HEK293 (cell line): ENCODE data around the gene APOBEC3F.

Experiments
- RBAK ChIP-seq: fragments of 450-650 bp; formaldehyde crosslinking; IDR thresholded peaks from 2 replicates; pipeline ENCODE4 v1.5.1; 2016; ENCODE audit warnings: missing biosample characterization, missing genetic modification characterization
- REPIN1 ChIP-seq: fragments of 450-650 bp; formaldehyde crosslinking; IDR thresholded peaks from 2 replicates; pipeline ENCODE4 v1.5.1; 2017; ENCODE audit warnings: missing biosample characterization, missing genetic modification characterization, low read depth
- ZNF133 ChIP-seq: fragments of 450-650 bp; formaldehyde crosslinking; IDR thresholded peaks from 2 replicates; pipeline ENCODE4 v1.5.1; 2016; ENCODE audit warnings: missing biosample characterization, missing genetic modification characterization
- ZNF530 ChIP-seq: fragments of 450-650 bp; formaldehyde crosslinking; IDR thresholded peaks from 2 replicates; pipeline ENCODE4 v1.5.1; 2016; ENCODE audit warnings: low read depth, missing biosample characterization, missing genetic modification characterization
- TF ChIP-seq, protein P1 (sequence below): fragments of 450-650 bp; formaldehyde crosslinking; IDR thresholded peaks from 2 replicates; pipeline ENCODE4 v1.5.1; 2016; ENCODE audit warnings: missing biosample characterization, missing genetic modification characterization
- TF ChIP-seq, protein P2 (sequence below): fragments of 450-650 bp; formaldehyde crosslinking; IDR thresholded peaks from 2 replicates; pipeline ENCODE4 v1.5.1; 2016; ENCODE audit warnings: missing biosample characterization, missing genetic modification characterization
- TF ChIP-seq, protein P3 (sequence below): fragments of 450-650 bp; formaldehyde crosslinking; IDR thresholded peaks from 2 replicates; pipeline ENCODE4 v1.5.1; 2017; ENCODE audit warnings: missing biosample characterization, missing genetic modification characterization

DNA sequence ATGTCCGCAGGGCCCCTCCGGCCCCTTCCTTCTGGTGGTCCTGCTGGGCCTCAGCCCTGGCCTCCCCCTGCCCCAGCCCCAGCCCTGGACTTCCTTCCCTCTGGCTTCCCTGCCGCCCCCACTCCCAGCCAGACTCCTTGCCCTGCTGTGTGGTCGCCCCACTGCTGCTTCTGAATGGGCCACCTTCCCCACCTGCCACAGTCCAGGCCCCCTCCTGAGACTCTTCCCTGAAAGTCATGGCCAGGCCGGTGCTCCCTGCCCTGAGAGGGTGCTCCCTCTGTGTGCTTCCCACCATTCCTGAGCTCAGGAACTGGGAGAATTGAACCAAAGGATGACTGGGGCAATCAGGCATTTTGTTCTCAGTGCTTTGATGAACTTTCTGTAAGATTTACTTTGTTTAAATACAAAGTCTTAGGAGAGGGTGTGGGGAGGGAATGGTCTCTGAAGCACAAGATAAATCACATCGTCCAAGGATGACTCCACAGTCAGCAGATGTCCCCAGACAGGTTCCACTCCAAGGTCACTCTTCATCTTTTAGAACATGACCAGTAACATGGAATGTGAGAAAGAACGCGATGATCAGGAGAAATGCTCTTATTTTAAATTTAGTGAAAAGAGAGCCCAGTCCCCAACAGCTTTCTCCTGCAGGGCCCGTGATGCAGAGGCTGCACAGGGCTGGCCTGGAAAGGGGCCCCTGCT lies 19.0 kb upstream of the APOBEC3F start:
- TF ChIP-seq, protein P1, sequence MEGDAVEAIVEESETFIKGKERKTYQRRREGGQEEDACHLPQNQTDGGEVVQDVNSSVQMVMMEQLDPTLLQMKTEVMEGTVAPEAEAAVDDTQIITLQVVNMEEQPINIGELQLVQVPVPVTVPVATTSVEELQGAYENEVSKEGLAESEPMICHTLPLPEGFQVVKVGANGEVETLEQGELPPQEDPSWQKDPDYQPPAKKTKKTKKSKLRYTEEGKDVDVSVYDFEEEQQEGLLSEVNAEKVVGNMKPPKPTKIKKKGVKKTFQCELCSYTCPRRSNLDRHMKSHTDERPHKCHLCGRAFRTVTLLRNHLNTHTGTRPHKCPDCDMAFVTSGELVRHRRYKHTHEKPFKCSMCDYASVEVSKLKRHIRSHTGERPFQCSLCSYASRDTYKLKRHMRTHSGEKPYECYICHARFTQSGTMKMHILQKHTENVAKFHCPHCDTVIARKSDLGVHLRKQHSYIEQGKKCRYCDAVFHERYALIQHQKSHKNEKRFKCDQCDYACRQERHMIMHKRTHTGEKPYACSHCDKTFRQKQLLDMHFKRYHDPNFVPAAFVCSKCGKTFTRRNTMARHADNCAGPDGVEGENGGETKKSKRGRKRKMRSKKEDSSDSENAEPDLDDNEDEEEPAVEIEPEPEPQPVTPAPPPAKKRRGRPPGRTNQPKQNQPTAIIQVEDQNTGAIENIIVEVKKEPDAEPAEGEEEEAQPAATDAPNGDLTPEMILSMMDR: no peak
- TF ChIP-seq, protein P2, sequence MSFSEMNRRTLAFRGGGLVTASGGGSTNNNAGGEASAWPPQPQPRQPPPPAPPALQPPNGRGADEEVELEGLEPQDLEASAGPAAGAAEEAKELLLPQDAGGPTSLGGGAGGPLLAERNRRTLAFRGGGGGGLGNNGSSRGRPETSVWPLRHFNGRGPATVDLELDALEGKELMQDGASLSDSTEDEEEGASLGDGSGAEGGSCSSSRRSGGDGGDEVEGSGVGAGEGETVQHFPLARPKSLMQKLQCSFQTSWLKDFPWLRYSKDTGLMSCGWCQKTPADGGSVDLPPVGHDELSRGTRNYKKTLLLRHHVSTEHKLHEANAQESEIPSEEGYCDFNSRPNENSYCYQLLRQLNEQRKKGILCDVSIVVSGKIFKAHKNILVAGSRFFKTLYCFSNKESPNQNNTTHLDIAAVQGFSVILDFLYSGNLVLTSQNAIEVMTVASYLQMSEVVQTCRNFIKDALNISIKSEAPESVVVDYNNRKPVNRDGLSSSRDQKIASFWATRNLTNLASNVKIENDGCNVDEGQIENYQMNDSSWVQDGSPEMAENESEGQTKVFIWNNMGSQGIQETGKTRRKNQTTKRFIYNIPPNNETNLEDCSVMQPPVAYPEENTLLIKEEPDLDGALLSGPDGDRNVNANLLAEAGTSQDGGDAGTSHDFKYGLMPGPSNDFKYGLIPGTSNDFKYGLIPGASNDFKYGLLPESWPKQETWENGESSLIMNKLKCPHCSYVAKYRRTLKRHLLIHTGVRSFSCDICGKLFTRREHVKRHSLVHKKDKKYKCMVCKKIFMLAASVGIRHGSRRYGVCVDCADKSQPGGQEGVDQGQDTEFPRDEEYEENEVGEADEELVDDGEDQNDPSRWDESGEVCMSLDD (tag by site-specific recombination): no peak
- TF ChIP-seq RBAK (tag by site-specific recombination) (no peak), REPIN1 (tag by site-specific recombination) (no peak), ZNF530 (tag by site-specific recombination) (no peak), ZNF133 (tag by site-specific recombination) (no peak)
- TF ChIP-seq, protein P3, sequence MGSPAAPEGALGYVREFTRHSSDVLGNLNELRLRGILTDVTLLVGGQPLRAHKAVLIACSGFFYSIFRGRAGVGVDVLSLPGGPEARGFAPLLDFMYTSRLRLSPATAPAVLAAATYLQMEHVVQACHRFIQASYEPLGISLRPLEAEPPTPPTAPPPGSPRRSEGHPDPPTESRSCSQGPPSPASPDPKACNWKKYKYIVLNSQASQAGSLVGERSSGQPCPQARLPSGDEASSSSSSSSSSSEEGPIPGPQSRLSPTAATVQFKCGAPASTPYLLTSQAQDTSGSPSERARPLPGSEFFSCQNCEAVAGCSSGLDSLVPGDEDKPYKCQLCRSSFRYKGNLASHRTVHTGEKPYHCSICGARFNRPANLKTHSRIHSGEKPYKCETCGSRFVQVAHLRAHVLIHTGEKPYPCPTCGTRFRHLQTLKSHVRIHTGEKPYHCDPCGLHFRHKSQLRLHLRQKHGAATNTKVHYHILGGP (tag by site-specific recombination): no peak
